ENCODE data around the gene OR2C1. TPM values are rescaled to one million over a fixed set of nuclear protein-coding genes. Genes with fewer than 3 reads are reported as not detected.

OR2C1 gene
- total RNA-seq, 1 donor from 2014 or later: not detected

- H3K4me1 ChIP-seq (ENCODE audit: insufficient read depth, low read length): peaks cover 9% of the 10 kb centered on the region
- H3K9ac ChIP-seq (ENCODE audit: low read length): peak overlapping the region; percentile 93
- no peak for FAIRE-seq
- H3K4me2 ChIP-seq (ENCODE audit: low read length): peak overlapping the region; percentile 90
- Mint-ChIP-seq H3K4me3 (ENCODE audit: unreplicated experiment) (peak overlapping the region; percentile 91), H3K36me3 (ENCODE audit: low read depth, unreplicated experiment) (peaks cover 47% of the 10 kb centered on the region), H3K27ac (ENCODE audit: unreplicated experiment) (peak overlapping the region; percentile 90), H3K4me1 (ENCODE audit: low read depth, unreplicated experiment) (peaks cover 5% of the 10 kb centered on the region), H3K9me3 (ENCODE audit: unreplicated experiment) (peaks cover 18% of the 10 kb centered on the region), H3K27me3 (ENCODE audit: low read depth, unreplicated experiment) (no peaks in the 10 kb centered on the region)
- H3K36me3 ChIP-seq (ENCODE audit: insufficient read depth, low read length): peaks cover 29% of the 10 kb centered on the region
- peak overlapping the region; percentile 83 for H3K4me3 ChIP-seq (ENCODE audit: insufficient read depth, low read depth, low read length)
- H3K79me2 ChIP-seq (ENCODE audit: insufficient read depth, low read length): peaks cover 37% of the 10 kb centered on the region
- H4K20me1 ChIP-seq (ENCODE audit: insufficient read depth, low read length): no peaks in the 10 kb centered on the region
- H3K9me3 ChIP-seq (ENCODE audit: insufficient read depth, low read depth, low read length): peaks cover 10% of the 10 kb centered on the region
- TF ChIP-seq, protein P1, sequence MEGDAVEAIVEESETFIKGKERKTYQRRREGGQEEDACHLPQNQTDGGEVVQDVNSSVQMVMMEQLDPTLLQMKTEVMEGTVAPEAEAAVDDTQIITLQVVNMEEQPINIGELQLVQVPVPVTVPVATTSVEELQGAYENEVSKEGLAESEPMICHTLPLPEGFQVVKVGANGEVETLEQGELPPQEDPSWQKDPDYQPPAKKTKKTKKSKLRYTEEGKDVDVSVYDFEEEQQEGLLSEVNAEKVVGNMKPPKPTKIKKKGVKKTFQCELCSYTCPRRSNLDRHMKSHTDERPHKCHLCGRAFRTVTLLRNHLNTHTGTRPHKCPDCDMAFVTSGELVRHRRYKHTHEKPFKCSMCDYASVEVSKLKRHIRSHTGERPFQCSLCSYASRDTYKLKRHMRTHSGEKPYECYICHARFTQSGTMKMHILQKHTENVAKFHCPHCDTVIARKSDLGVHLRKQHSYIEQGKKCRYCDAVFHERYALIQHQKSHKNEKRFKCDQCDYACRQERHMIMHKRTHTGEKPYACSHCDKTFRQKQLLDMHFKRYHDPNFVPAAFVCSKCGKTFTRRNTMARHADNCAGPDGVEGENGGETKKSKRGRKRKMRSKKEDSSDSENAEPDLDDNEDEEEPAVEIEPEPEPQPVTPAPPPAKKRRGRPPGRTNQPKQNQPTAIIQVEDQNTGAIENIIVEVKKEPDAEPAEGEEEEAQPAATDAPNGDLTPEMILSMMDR (IDR thresholded peaks at IDR 0.05; ENCODE audit: insufficient read depth, low read depth, low read length): no peak
- no peak for TF ChIP-seq EZH2 (IDR thresholded peaks at IDR 0.05; ENCODE audit: insufficient read depth, low read length)
- peak overlapping the region; percentile 70 for H3K27ac ChIP-seq (ENCODE audit: low read depth, low read length)
- DNase-seq (ENCODE audit: low read depth): peak; percentile 20
- H3K27me3 ChIP-seq (ENCODE audit: insufficient read depth, low read length): no peaks in the 10 kb centered on the region
- H2AFZ ChIP-seq (ENCODE audit: low read depth, low read length): peak overlapping the region; percentile 86
Measured at GRCh38 chr16:3401719-3402397, 46.2 kb downstream of the OR2C1 start.

Other genes with a start within 250 kb of the OR2C1 start
- gene ZNF205, start 243.3 kb upstream of the OR2C1 start, total RNA-seq: 13.2 and 15.4 TPM in 2 replicates
- gene ZNF213, start 220.9 kb upstream of the OR2C1 start, total RNA-seq: 11.3 and 12.0 TPM in 2 replicates
- 0.32 TPM in 1 of 2 replicates, not detected in the other for gene OR1F1, start 167.7 kb upstream of the OR2C1 start, total RNA-seq
- gene ZNF200, start 120.7 kb upstream of the OR2C1 start, total RNA-seq: 8.6 and 9.2 TPM in 2 replicates
- not detected in 2 replicates for gene MEFV, start 99.3 kb upstream of the OR2C1 start, total RNA-seq
- gene ZNF263, start 72.4 kb upstream of the OR2C1 start, total RNA-seq: 31.4 and 34.7 TPM in 2 replicates
- gene TIGD7, start 50.5 kb upstream of the OR2C1 start, total RNA-seq: 4.4 and 4.5 TPM in 2 replicates
- 26.9 and 30.5 TPM in 2 replicates for gene ZNF75A, start 50.4 kb upstream of the OR2C1 start, total RNA-seq
- gene ZSCAN32, start 45.1 kb downstream of the OR2C1 start, total RNA-seq: 17.3 and 20.7 TPM in 2 replicates
- gene ZNF174, start 45.3 kb downstream of the OR2C1 start, total RNA-seq: 8.2 and 9.7 TPM in 2 replicates
- gene ZNF597, start 87.6 kb downstream of the OR2C1 start, total RNA-seq: 3.9 and 4.7 TPM in 2 replicates
- gene NAA60, start 87.8 kb downstream of the OR2C1 start, total RNA-seq: 61.1 and 64.9 TPM in 2 replicates
- gene C16orf90, start 139.6 kb downstream of the OR2C1 start, total RNA-seq: not detected in 2 replicates
- 15.4 and 16.3 TPM in 2 replicates for gene CLUAP1, start 145.1 kb downstream of the OR2C1 start, total RNA-seq
- 0.17 and 0.23 TPM in 2 replicates for gene NLRC3, start 221.5 kb downstream of the OR2C1 start, total RNA-seq

Data from astrocyte (in vitro differentiated cells and primary cell).